Epithelial cell of esophagus (primary cell): Measurements from ENCODE around the gene EIF4G2.

Experiments
- DNase-seq: peaks from one replicate; pipeline ENCODE4 v3.0.0; 2010; ENCODE audit warnings: low read depth
- H3K4me3 ChIP-seq: 2 replicates; pipeline ENCODE4 v1.5.1; 2011; ENCODE audit warnings: mild to moderate bottlenecking, low read length, control low read depth
- CTCF ChIP-seq: IDR thresholded peaks from 2 replicates; pipeline ENCODE4 v1.5.1; 2011; ENCODE audit warnings: low read depth, mild to moderate bottlenecking, low read length, control low read depth, inconsistent platforms; ENCODE audit not compliant: insufficient read depth; ENCODE audit errors: missing control alignments

Gene EIF4G2

DNA sequence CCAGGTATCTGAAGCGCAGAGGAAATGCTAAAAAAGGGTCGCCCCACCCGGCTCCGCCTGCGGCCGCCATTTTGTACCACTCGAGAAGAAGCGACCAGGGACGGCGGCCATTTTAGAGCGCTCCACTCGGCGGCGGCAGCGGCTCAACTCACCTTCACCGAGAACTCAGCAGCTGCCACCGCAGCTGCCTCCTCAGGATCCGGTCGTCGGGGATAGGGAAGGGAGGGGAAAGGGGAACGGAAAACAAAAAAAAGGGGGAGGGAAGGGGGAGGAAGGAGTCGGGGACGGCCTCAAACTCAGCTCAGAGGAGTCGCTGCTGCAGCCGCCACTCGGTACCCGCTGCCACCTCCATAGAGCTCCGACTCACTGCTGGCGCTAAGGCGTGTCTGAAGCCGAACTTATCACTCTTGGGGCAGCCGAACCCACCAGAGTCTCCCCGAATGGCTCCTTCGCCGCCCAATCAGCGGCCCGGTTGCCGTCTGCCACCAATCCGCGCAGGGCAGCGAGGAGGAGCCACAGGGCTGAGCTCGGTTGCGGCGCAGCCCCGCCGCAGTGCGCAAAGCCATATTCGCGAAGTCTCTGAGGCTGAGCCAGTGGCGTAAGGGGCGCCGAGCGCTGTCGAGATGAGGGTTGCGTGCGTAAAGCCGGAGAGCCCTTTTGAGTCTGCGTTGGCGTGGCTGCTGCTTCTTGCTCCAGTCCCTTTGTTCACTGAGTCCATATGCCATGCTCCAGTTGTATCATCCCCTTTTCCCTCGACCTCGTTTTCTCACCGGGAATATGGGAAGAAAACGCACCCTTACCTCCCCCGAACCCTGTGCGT, at the start of gene EIF4G2:
Gene EIF4G2, minus strand, starts transcription at position 374 of the 820 bp plus-strand sequence.
- H3K4me3 ChIP-seq = peak within 1 kb of the TSS; percentile 97
- peak; percentile 99 for DNase-seq
- TF ChIP-seq CTCF = no peak

DNA sequence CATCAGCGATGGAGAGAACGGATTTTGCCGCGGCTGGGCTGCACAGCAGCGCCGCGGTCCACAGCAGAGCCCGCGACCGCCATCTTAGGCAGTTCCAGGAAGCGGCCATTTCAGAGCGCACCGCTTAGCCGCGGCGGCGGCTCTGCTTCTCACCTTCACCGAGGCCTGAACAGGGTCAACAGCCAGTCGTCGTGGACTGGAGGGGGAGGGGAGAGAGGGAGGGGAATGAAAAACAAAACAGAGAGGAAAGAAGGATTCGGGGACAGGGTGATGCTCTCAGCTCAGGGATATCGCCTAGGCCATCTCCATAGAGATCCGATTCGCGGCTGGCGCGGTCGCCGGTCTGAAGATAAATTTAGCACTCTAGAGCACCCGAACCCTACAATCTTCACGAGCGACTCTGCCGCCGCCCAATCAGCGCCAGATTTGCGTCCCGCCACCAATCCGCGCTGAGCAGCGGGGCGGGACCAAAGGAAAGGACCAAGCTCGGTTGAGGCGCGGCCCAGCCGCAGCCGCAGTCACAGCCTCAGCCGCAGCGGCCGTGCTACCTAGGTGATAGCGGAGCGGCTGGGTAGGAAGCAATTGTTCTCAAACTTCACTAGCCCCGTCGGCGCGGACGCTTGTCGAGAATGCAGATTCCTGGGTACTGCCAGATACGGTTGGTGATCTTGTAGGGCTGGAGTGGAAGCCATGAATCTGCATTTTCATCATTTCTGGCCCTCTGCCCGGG, 49.1 kb upstream of the EIF4G2 start, which contains the start of gene ZBED5:
Gene ZBED5, minus strand, starts transcription at position 345 of the 730 bp plus-strand sequence. CDS start 3,108 bp downstream, outside the sequence.
- TF ChIP-seq CTCF = peak; percentile 21
- peak; percentile 99 for DNase-seq
- peak within 1 kb of the TSS; percentile 96 for H3K4me3 ChIP-seq

GRCh38 chr11:10857459-10857708, 48.7 kb upstream of the EIF4G2 start:
- DNase-seq = no peak
- peak overlapping the region; percentile 96 for H3K4me3 ChIP-seq
- TF ChIP-seq CTCF = no peak

DNA sequence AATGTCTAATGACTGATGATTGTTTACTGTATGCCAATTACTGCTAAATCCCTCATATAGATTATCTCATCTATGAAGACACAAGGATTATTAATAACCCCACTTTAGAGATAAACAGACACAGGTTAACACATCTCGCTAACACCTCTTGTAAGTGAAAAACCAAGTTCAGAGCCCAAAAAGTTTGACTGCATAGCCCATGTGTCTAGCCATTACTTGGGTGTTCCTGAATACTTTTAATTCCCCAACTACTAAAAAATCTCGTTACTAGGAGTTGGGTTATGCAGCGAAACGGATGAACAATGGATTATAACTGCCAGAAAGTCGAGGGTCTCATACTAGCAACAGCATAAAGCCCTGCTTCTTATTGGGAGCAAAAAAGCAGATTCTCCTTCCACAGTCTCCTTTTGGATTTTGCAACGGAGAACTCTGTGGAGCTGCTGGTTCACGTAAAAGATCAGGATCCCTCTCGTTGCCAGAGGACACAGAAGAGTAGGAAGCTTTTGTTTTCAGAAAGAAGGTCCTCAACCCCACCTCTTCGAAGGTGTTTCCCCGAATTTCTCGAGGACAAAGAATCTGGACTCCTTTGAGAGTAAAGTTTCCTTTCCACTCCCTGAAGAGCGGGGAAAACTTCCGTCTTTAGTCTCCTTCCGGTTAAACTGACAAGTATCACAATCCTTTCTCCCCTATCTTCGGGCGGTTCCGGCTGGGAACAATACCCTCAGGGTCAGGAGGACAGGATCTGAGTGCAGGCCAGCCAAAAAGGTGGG, 48.1 kb upstream of the EIF4G2 start:
- DNase-seq = peak; percentile 34
- H3K4me3 ChIP-seq = peak overlapping the region; percentile 96
- TF ChIP-seq CTCF = no peak

DNA sequence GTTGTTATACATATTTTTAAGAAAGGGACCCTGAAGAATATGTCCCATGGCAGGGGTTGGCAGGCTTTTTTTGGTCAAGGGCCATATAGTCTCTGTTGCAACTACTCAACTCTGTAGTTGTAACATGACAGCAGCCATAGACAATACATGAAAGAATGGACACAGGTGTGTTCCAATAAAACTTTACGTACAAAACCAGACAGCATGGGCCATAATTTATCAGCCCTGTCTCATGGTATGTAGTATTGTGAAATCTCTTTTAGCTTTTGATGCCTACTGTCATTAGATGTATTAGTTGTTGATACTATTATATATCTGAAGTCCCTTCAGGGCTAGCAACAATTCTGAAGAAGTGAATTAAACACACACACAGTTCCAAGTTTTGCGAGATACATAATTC, 46.6 kb upstream of the EIF4G2 start:
- no peak for DNase-seq
- no peak for TF ChIP-seq CTCF
- H3K4me3 ChIP-seq = no peak overlapping the region

DNA sequence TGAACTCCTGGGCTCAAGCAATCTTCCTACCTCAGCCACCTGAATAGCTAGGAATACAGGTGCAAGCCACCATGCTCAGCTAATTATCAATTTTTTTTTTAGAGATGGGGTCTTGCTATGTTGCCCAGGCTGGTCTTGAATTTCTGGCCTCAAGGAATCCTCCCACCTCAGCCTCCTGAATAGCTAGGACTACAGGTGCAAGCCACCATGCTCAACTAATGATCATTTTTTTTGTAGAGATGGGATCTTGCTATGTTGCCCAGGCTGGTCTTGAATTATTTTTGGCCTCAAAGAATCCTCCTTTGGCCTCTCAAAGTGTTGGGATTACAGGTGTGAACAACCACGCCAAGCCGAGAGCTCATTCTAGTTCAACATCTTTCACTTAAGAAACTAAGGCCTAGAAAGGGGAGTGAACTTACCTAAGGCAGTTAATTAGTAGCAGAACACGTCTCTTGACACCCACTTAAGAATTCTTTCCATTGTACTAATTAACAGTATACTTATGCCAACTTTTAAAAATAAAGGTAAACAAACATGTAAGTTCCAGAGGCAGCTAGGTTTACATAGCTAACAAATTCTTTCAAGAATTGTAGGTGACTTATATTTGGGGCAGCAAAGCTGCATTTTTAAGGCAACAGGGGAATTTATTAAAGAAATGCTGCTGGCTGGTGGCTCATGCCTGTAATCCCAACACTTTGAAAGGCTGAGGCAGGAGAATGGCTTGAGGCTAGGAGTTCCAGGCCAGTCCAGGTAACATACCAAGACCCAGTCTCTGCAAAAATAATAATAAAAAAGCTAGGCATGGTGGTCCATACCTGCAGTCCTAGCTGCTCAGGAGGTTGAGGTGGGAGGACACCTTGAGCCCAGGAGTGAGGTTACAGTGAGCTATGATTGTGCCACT, 39.5 kb upstream of the EIF4G2 start:
- DNase-seq = no peak
- TF ChIP-seq CTCF = no peak
- no peak overlapping the region for H3K4me3 ChIP-seq
